COLO668 (cell line): ENCODE measurements around the gene OXSR1.

ENCODE experiments used
- DNase-seq: peaks from one replicate; lab custom pipeline; 2025; ENCODE audit not compliant: unreplicated experiment; lab: John Stamatoyannopoulos, UW

Gene OXSR1

DNA sequence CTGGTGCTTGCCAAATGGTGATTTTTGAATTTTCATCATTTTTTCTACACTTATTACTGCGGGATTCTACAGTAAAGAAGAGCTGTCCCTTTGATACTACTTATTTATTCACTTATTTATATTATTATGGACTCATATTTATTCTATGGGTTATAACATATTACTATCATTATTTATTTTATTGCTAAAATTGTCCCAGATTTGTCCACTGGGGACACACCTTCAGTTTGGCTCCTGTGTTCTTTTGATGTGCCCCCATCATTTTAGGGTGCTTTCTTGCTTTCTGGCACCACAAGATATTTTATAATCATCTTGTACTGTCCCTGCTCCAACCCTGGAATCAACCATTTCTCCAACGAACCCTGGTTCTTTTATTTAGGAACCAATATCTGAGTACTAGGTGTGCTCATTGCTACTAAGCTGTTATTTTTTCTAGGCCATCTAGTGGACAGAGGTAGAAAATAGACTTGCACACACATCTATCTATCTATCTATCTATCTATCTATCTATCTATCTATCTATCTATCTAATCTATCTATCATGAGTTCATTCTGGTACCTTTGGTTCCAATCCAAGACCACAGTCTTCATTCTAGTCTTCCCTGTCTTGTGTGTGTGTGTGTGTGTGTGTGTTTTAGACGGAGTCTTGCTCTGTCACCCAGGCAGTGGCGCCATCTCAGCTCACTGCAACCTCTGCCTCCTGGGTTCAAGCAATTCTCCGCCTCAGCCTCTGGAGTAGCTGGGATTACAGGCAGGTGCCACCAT is 132.8 kb downstream of the OXSR1 start:
- no peak for DNase-seq
